ENCODE results near the gene HSP90AA1.

GRCh38 chr14:102086709-102086971 is 204 bp downstream of the HSP90AA1 start:
- no peak for TF ChIP-seq CTCF (conservative IDR thresholded peaks at IDR 0.05 in 1 of 2, IDR thresholded peaks at IDR 0.05 in 1 of 2; ENCODE audit: extremely low read depth in 1 of 2, insufficient read depth in 1 of 2, low read depth in 1 of 2, low read length in 2 of 2)
- TF ChIP-seq EZH2 (IDR thresholded peaks at IDR 0.05; ENCODE audit: borderline replicate concordance, low read length), result no peak
